Myocyte (in vitro differentiated cells): ENCODE measurements around the gene ZCCHC8. TPM values are rescaled to one million over a fixed set of nuclear protein-coding genes. Genes with fewer than 3 reads are reported as not detected.
"Not testable (repeated sequence)": the region's sequence is repeated elsewhere in the genome, so short reads cannot be mapped to it uniquely, and the experiment has no call there.

Source experiments
- DNase-seq: peaks from one replicate; pipeline ENCODE4 v3.0.0-alpha.2; 2012; ENCODE audit warnings: low read depth
- total RNA-seq: library from RNA; depleted of rRNA; stranded (reverse); fragments of >200 nt; gene quantifications from 2 replicates; pipeline ENCODE4 v1.2.3, GENCODE V29; 2014

ZCCHC8 gene
- total RNA-seq, 1 donor from 2014 or later, result 17.1 TPM

DNA sequence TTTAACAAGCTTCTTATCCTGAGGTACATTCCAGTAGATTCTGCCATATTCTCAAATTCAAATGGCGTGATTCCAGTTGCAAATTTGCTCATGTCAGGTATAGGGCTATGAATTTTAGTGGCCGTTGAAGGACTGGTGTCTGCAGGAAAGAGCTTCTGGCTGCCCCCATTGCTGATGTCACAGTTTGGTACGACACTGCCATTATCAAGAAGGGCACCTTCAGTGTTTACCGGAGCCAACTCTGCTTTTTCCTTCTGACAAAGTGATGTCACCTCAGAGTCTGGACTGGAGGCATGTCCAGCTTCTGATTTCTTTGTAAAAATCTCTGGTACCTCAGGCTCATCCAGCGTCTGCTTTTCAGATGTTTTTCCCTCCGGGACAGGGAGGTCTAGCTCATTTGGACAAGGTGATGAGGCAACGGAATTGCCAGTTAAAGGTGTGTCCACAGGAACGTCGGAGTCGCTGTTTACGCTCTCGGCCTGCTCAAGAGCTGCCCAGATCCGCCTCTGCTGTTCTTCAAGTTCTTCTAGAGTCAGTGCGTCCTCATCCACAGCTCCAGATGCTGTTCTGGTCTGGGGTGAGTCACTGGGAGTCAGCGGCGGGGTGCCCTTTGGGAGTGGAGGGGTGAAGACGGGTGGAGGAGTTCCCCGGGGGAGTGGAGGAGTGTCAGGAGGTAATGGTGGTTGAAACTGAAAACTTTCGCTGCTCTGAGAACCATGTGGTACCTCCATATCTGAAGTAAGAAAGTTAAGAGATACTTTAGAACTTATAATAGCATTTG lies 27.0 kb downstream of the ZCCHC8 start:
- peak; percentile 24 for DNase-seq

DNA sequence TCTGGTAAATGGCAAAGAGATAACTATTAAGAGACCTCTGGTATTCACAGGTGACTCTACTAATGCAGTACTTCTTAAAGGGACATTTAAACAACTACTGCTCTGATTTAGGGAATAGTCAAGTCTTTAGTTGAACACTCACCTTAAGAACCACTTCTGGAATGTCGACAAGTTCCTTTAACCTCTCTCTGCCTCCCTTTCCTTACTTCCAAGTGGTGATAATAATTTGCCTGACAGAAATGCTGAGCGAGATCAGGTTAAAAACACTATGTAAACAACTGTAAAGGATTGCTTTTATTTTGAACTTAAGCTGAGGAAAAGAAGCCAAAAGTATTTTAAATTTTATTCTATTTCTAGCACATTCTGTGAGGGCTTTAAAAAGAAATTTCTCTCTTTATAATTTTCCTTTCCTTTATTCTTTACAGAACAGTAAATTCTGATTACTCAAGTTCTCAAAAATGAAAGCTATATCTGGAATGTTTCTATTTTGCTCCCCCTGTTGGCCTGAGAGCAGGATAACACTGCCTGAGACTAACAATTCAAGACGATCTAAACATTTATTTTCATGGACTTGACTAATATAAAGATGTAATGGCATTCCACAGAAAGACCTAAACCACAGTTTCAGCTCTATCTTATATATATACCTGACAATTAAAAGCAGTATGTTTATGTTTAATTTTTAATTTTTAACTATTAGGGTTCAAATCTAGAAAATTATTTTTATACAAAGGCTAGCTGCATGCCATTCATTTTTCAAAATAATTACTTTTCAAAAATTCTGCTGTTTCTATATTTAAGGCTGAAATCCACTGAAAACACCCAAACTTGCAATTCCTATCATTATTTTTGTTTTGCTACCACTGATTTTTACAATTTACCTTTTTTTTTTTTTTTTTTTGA lies 29.2 kb downstream of the ZCCHC8 start:
- DNase-seq, result peak; percentile 82

DNA sequence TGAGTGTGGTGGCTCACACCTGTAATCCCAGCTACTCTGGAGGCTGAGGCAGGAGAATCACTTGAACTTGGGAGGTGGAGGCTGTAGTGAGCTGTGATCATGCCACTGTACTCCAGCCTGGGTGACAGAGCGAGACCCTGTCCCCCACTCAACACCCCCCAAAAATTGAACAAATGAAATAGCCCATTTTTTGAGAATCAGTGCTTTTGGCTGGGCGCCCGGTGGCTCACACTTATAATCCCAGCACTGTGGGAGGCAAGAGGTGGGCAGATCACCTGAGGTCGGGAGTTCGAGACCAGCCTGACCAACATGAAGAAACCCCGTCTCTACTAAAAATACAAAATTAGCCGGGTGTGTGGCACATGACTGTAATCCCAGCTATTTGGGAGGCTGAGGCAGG lies 30.2 kb downstream of the ZCCHC8 start:
- not testable (repeated sequence) for DNase-seq

DNA sequence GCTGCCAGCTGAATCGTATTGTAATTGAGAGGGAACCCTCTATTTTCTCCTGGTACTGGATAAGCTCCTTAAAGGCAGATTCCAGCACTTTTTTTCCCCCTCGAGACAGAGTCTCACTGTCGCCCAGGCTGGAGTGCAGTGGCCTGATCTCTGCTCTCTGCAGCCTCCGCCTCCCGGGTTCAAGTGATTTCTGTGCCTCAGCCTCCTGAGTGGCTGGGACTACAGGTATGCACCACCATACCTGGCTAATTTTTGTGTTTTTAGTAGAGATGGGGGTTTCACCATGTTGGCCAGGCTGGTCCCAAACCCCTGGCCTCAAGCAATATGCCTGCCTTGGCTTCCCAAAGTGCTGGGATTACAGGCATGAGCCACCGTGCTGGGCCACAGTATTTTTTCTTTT lies 30.9 kb downstream of the ZCCHC8 start:
- DNase-seq, result not testable (repeated sequence)

DNA sequence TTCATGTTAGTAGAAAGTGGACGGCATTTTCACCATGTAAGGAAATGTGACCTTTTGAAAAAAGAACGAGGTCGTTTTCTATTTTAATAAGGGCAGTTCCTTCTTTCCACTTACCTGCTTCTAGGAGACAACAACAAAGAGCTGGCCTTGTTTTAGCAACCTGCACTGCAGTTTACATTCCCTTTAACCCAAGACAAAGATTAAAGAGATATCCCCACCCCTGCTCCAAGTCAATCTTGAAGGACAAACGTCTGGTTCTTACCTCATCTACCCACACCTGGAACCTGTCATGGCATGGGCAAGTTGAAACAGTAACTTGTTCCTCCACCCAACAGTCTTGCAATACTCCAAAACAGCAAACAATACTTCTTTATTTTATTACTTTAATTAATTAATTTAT lies 32.7 kb downstream of the ZCCHC8 start:
- DNase-seq, result no peak

DNA sequence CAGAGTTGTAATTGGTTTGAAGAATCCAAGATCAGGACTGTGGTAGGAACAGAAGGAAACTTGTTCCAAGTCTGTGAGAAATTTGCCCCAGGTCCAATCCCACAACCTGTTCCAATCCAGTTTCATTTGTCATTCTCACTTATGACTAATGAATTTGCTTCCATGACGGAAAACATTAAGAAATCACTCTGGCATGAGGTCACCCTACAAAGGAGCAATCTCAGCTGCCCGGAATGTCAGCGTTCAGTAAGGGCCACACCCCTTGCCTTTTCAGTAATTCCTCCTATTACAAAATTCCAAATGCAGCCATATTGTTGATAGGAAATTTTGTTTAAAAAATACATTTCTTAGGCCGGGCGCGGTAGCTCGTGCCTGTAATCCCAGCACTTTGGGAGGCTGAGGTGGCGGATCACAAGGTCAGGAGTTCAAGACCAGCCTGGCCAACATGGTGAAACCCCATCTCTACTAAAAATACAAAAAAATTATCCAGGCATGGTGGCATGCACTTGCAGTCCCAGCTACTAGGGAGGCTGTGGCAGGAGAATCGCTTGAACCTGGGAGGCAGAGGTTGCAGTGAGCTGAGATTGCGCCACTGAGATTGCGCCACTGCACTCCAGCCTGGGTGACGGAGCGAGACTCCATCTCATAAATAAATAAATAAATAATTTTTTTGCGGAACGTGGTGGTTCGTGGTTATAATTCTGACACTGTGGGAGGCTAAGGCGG lies 36.3 kb downstream of the ZCCHC8 start:
- peak; percentile 88 for DNase-seq

DNA sequence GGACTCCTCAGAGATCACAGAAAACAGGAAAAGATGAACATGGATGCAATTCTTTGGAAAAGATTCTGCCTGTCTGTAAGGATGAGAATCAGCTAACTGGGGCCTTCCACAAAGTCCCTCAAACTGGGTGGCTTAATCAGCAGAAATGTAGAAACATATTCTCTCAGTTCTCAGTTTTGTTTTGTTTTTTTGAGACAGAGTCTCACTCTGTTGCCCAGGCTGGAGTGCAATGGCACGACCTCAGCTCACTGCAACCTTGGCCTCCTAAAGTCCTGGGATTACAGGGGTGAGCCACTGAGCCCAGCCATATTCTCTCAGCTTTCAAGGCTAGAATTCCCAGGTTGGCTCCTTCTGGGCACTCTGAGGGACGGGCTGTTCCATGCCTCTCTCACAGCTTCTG lies 40.1 kb downstream of the ZCCHC8 start:
- DNase-seq, result no peak

DNA sequence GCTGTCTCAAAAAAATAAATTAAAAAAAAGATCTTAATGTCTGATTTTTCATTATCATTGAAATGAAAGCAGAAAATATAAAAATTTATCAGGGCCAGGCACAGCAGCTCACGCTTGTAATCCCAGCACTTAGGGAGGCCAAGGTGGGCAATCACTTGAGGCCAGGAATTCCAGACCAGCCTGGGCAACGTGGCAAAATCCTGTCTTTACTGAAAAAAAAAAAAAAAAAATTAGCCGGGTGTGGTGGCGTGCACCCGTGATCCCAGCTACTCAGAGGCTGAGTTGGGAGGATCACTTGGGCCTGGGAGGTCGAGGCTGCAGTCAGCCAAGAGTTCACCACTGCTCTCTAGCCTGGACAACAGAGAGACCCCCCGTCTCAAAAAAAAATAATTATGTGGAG lies 40.7 kb downstream of the ZCCHC8 start:
- no peak for DNase-seq

DNA sequence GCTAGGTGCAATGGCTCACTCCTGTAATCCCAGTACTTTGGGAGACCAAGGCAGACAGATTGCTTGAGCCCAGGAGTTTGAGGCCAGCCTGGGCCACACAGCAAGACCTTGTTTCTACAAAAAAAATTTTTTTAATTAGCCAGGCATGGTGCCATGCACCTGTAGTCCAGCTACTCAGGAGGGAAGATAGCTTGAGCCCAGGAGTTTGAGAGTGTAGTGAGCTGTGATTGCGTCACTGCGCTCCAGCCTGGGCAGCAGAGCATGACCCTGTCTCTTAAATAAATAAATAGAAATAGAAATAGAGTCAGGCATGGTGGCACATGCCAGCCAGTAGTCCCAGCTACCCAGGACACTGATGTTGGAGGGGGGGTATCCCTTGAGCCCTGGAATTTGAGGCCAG lies 41.5 kb downstream of the ZCCHC8 start:
- no peak for DNase-seq

DNA sequence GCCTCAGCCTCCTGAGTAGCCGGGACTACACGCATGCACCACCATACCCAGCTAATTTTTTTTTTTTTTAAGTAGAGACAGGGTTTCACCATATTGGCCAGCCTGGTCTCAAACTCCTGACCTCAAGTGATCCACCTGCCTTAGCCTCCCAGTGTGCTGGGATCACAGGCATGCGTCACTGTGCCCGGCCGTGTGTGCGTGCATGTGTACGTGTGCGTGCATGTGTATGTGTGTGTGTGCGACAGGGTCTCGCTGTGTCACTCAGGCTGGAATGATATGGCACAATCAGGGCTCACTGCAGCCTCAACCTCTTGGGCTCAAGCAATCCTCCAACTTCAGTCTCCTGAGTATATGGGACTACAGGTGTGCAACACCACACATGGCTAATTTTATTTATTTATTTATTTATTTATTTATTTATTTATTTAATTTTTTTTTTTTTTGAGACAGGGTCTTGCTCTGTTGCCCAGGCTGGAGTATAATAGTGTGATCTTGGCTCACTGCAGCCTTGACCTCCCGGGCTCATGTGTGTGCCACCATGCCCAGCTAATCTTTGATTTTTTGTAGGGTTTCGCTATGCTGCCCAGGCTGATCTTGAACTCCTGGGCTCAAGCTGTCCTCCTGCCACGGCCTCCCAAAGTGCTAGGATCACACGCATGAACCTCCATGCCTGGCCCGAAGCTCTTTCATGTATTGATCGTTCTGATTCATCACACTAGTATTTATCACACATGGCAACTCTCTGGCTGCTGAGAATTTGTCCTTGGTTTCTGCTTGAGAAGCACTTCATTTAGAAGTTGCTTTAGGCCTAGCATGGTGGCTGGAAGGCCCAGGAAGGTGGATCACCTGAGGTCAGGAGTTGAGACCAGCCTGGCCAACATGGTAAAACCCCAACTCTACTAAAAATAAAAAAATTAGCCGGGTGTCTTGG lies 42.4 kb downstream of the ZCCHC8 start:
- no peak for DNase-seq

DNA sequence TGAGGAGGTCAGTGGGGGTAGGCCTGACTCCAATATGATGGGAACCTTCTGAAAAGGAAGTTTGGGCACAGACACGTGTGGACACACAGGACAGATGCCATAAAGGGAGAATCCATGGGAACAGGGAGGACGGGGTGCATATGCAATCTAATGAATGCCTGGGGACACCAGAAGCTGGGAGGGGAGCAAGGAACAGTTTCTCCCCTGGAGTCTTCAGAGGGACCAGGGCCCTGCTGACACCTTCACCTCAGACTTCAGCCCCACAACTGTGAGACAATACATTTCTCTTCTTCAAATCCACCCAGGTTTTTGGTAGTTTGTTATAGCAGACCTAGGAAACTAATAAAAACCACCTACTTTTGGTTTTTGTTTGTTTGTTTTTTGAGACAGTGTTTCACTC lies 43.1 kb downstream of the ZCCHC8 start:
- DNase-seq, result no peak

DNA sequence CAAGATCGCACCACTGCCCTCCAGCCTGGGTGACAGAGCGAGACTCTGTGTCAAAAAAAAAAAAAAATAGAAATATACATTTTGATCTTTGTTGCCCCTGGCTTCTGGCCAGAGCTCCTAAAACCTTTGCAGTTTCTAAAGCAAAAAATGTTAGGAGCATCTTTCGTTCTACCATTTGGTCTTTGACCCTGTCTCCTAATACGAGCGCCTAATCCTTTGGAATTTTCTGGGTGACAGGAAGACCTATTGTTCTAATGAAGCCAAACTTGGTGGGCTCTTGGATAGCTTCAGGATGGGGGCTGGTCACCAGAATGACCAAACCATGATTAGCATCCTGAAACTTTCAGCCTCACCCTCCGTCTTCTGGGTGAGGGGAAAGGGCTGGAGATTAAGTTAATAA lies 46.0 kb downstream of the ZCCHC8 start:
- DNase-seq, result no peak

DNA sequence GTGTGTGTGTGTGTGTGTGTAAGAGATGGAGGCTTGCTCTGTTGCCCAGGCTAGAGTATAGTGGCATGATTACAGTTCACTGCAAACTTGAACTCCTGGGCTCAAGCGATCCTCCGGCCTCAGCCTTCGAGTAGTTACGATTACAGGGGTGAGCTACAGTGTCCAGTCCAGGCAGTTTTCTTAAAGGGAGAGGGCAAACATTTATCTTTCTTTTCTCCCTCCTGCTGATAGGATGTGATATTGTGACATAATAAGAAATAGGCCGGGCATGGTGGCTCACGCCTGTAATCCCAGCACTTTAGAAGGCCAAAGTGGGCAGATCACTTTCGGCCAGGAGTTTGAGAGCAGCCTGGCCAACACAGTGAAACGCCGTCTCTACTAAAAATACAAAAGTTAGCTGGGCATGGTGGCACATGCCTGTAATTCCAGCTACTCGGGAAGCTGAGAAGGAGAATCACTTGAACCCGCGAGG lies 46.4 kb downstream of the ZCCHC8 start:
- no peak for DNase-seq

DNA sequence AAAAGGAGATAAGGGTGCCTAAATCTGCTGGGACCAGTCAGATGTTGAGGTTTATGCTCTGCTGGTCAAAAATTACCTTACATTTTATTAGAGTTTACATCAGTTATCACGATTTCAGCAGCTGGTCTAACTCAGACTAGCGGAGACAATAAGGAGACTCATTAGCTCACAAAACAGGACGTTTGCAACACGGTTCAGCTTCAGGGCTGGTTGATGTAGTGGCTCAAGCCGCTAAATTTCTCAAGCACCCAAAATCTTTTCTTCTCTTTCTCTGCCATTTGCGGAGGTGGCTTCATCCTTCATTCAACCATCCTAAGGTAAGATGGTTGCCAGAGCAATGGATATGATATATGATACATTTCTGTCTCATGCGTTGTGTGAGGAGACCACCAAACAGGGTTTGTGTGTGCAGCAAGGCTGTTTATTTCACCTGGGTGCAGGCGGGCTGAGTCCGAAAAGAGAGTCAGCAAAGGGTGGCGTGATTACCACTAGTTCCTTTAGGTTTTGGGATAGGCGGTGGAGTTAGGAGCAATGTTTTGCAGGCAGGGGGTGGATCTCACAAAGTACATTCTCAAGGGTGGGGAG lies 47.9 kb downstream of the ZCCHC8 start:
- DNase-seq, result no peak

DNA sequence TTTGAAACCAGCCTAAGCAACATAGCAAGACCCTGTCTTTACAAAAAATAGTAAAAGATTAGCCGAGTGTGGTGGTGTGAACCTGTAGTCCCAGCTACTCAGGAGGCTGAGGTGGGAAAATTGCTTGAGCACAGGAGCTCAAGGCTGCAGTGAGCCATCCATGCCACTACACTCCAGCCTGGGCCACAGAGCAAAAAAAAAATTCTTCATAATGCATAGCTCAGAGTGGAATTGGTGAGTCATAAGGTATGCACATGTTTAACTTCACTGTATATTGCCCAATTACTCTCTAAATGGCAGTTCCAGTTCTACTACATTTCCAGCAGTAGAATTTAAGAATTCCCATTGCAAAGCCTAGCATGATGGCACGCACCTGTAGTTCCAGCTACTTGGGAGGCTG lies 51.4 kb downstream of the ZCCHC8 start:
- no peak for DNase-seq

DNA sequence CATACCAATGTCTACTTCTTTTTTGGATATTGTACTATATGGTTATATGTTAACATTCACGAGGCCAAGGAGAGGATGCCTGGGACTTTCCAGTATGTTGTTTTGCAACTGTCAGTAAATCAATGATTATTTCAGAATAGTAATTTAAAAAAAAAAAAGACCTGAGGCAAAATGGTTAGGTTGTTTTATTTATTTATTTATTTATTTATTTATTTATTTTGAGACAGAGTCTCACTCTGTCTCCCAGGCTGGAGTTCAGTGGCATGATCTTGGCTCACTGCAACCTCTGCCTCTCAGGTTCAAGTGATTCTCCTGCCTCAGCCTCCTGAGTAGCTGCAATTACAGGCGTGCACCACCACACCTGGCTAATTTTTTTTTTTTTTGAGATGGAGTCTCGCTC lies 52.9 kb downstream of the ZCCHC8 start:
- not testable (repeated sequence) for DNase-seq

DNA sequence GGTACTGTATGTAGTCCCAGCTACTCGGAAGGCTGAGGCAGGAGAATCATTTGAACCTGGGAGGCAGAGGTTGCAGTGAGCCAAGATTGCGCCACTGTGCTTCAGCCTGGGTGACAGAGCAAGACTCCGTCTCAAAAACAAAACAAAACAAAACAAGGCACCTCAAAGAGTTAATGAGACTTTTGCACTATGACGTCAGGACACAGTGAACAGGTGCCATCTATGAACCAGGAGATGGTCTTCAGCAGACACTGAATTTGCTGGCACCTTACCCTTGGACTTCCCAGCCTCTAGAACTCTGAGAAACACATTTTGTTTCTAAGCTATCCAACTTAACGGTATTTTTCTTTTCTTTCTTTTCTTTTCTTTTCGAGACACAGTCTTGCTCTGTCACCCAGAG lies 54.3 kb downstream of the ZCCHC8 start:
- not testable (repeated sequence) for DNase-seq

DNA sequence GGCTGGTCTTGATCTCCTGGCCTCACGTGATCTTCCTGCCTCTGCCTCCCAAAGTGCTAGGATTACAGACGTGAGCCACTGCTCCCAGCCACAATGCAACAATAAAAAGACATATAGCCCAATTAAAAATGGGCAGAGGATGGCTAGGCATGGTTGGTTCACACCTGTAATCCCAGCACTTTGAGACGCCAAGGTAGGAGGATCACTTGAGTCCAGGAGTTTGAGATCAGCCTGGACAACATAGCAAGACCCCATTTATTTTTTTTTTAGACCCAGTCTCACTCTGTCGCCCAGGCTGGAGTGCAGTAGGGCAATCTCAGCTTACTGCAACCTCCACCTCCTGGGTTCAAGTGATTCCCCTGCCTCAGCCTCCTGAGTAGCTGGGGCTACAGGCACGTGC lies 56.7 kb downstream of the ZCCHC8 start:
- not testable (repeated sequence) for DNase-seq

DNA sequence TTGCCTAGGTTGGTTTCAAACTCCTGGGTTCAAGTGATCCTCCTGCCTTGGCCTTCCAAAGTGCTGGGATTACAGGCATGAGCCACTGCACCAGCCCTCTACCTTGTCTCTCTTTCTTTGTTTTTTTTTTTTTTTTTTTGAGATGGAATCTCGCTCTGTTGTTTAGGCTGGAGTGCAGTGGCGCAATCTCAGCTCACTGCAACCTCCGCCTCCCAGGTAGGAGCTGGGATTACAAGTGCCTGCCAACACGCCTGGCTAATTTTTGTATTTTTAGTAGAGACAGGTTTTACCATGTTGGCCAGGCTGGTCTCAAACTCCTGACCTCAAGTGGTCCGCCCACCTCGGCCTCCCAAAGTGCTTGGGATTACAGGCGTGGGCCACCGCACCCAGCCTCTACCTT lies 61.9 kb downstream of the ZCCHC8 start:
- not testable (repeated sequence) for DNase-seq

DNA sequence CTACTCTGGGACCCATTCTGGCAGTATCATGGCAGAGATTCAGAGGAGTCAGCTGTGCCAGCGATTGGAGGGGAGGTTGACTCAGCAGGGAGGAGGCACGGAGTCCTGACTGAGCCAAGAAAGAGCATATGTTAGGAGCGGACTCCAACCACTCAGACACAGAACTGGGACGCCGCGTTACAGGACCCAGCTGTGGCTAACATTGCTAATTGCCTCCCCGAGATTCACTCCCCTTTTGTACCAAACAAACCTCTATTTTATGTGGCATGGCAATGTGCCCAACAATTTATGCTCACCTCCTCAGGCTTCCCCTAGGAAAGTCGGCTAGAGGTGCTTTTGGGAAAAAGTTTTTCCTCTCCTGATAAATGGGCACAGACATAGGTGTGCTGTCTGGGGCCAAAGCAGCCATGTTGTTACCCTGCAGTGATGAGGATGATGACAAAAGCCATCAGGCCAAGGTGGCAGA lies 63.0 kb downstream of the ZCCHC8 start:
- peak; percentile 87 for DNase-seq
